ENCODE measurements around the gene LARP6.
A peak's percentile ranks its signal among the peaks of the same experiment; 100 is the strongest.
"Not testable (repeated sequence)": the region's sequence is repeated elsewhere in the genome, so short reads cannot be mapped to it uniquely, and the experiment has no call there.

The LARP6 gene

DNA sequence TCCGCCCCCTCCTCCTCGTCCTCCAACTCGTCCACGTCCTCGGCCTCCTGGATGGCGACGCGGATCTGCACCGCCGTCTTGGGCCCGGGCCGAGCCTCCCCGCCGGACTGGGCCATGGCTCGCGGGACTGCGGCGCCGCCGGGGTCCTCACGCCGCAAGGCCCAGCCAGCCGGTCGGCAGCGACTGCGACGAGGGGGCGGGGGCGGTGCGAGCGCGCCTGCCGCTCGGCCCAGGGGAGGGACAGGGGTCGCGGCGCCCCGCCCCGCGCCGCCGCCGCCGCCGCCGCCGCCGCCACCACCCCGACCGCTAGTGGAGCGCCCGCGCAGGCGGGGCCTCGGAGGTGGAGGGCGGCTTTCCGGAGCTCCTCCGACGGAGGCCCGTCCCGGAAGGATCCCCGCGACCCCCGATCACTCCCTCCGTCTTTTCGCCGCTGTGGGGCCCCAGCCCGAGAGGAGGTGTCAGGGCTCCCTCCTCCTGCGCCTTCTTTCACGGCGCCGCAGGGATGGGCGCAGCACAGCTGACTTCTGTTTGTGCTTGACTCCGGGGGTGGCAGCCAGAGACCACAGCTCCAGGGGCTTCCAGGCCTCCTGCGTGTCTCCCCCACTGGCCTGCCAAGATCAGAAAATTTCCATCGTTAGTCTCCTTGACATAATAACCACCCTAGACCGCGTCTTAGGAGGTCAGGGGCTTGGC, at the start of gene LARP6:
Gene LARP6 (minus strand): TSS at position 185 of the 693 bp plus-strand sequence. CDS start 69 bp downstream, at position 116.
- peak; percentile 25 for DNase-seq (ENCODE audit: low read depth)

GRCh38 chr15:70902107-70902506, 48.1 kb upstream of the LARP6 start:
- DNase-seq (ENCODE audit: low read depth) = no peak

- DNase-seq (ENCODE audit: low read depth) = no peak
These were observed 39.1 kb upstream of the LARP6 start for GRCh38 chr15:70892912-70893560.

- DNase-seq (ENCODE audit: low read depth) = peak; percentile 33
These were observed 38.3 kb upstream of the LARP6 start, which contains the start of the genes LRRC49 and THAP10 for GRCh38 chr15:70892002-70892911. LRRC49 (plus strand) TSS chr15:70892826; CDS start chr15:70892895, 69 bp downstream. THAP10 (minus strand) TSS chr15:70892433; CDS start chr15:70892272, 161 bp downstream.

GRCh38 chr15:70882361-70882760, 28.4 kb upstream of the LARP6 start:
- DNase-seq (ENCODE audit: low read depth) = no peak

GRCh38 chr15:70880781-70881180, 26.8 kb upstream of the LARP6 start:
- DNase-seq (ENCODE audit: low read depth) = no peak

DNA sequence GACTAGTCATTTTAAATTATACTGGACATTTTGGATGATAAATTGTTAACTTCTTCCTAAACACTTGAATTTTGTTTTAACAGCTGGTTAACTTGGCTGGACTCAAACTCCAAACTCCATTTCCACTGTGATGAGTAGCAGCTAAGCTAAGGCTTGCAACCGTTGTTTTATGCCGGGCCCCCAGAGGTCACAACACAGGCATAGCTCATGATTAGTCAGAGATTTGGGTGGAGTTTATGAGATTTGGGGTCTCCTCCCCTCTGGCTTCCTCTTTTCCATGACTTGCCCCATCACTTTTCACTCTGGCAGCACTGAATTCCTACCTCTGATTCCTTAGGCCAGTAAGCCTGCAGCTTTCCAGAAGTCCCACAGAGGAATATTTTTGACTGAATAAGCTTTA, 25.4 kb upstream of the LARP6 start:
- no peak for DNase-seq (ENCODE audit: low read depth)

DNA sequence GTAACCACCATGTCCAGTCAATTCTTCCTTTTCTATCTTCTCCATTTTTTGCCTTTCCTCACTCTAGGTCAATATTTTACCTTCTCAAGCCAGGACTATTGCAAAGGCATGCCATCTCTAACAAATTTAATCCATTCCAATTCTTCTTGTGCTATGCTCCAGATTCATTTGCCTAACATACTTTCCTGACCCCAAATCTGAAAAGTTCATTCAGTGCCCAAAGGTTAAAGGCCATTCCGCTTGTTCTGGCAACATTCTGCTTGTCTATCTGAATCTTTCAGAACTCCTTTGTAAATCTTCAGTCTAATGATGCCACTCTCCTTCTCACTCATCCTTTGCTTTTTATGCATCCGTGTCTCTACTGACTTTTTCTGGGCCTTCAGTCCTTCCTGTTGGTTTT, 22.7 kb upstream of the LARP6 start:
- no peak for DNase-seq (ENCODE audit: low read depth)

- no peak for DNase-seq (ENCODE audit: low read depth)
These were observed 22.1 kb upstream of the LARP6 start for GRCh38 chr15:70876011-70876410.

- no peak for DNase-seq (ENCODE audit: low read depth)
These were observed 21.2 kb upstream of the LARP6 start for GRCh38 chr15:70875001-70875782.

DNA sequence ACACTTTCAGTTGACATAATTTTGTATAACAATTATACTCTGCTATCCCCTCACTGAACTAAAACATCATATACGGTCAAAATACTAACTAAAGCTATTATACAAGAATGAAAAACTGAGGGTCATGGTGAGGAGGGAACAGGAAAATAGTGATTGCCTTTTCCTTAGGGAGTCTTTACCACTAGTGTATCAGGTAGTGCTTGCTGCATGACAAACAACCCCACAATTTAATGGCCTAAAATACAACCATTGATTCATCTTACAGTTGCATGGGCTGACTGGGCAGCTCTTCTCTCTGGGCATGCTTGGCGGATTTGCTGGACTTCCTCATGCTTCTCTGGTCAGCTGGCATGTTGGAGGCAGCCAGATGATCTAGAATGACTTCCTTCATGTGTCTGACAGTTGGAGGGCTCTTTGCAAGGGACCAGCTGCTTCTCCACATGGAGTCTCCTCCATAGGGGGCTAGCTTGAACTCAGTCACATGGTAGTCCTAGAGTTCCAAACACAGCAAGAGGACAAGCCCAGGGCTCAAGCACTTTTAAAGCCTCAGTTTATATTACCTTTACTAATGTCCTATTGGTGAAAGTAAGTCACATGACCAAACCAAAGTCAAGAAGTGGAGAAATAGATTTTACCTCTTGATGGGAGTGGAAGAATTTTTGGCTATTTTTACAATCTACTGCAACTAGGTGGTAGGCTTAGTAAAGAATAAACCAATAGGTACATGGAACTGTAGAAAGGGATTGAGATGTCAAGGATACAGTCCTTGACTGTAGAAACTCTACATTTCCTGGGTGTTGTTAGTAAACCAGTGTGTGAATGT, 19.5 kb upstream of the LARP6 start:
- no peak for DNase-seq (ENCODE audit: low read depth)

DNA sequence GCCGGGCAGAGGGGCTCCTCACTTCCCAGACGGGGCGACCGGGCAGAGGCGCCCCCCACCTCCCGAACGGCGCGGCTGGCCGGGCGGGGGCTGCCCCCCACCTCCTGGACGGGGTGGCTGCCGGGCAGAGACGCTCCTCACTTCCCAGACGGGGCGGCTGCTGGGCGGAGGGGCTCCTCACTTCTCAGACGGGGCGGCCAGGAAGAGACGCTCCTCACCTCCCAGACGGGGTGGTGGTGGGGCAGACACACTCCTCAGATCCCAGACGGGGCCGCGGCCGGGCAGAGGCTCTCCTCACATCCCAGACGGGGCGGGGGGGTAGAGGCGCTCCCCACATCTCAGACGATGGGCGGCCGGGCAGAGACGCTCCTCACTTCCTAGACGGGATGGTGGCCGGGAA, 17.5 kb upstream of the LARP6 start:
- DNase-seq (ENCODE audit: low read depth) = not testable (repeated sequence)

DNA sequence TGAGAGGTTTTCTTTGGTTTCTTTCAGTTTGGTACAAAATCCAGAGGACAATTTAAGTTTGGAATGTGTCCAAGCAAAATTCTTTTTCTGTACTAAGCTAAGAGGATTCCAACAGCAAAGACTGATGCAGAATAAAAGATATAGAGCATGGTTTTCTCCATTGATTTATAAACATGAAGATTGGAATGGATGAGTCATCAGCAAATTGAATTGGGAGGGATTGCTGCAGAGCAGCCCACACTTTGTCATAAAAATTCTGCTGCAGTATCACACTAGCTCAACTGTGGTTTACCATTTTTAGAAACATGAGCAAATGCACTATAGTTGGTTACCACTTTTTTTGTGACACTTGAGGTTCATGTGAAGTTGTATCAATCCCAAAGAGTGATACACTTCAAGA, 16.1 kb upstream of the LARP6 start:
- no peak for DNase-seq (ENCODE audit: low read depth)

DNA sequence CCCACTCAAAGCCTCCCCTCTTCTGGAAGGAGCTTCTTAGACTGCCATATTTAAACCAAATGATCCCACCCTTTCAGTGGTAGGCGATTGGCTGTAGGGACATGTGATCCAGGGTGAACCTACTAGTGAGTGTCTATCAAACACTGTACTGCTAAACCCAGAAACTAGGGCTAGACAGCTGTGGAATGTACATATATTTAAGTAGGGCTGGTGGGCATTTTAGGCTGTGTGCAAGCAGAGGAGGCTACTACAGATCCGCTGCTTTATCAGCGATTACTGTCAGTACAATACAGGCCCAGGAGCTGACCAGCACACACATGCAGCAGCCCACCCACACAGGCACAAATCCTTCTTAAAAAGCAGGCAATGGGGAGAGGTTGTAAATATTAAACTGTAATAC, 15.4 kb upstream of the LARP6 start:
- DNase-seq (ENCODE audit: low read depth) = no peak

DNA sequence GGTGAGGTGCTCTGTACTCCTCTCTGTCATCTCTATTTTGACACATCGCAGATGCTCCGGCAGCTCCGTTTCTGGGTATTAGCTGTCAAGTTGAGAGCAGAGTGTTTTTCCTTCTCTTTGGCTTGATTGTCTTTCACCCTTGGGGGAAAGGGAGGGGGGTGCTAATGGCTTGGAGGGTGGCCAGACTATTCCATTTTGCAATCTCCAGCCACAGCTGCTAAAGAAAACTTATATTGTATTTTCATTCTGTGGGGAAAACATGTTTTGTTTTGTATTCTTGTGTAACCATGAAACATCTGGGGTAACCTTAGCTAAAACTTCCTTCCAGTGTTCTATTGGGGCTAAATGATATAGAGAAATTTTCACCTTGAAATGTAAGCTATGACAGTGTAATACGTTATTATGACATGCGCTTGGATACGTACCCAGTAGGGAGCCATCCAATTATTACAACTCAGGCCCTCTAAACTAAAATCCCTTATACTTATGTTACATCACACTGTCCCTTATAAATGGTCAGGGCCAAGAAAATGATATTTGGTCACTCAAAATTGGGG, 14.0 kb upstream of the LARP6 start:
- no peak for DNase-seq (ENCODE audit: low read depth)

- DNase-seq (ENCODE audit: low read depth) = no peak
These were observed 13.2 kb upstream of the LARP6 start for GRCh38 chr15:70866982-70867641.

- no peak for DNase-seq (ENCODE audit: low read depth)
These were observed 9.7 kb upstream of the LARP6 start for GRCh38 chr15:70863450-70864218.

- DNase-seq (ENCODE audit: low read depth) = no peak
These were observed 6.0 kb upstream of the LARP6 start for GRCh38 chr15:70859998-70860397.

GRCh38 chr15:70859322-70859908, 5.5 kb upstream of the LARP6 start:
- no peak for DNase-seq (ENCODE audit: low read depth)
